Type B pancreatic cell (in vitro differentiated cells): ENCODE measurements around the gene PHKB. TPM values are rescaled to one million over a fixed set of nuclear protein-coding genes. Genes with fewer than 3 reads are reported as not detected.

Source experiments
- DNase-seq: peaks from one replicate; pipeline ENCODE4 v3.0.0; 2021; ENCODE audit warnings: mixed read lengths; ENCODE audit not compliant: unreplicated experiment; ENCODE audit errors: extremely low spot score
- H3K27ac Mint-ChIP-seq: 2 replicates; pipeline ENCODE4 v1.8.0; 2021; ENCODE audit warnings: mild to moderate bottlenecking, mixed read lengths
- H3K27me3 Mint-ChIP-seq: 2 replicates; pipeline ENCODE4 v1.8.0; 2021; ENCODE audit warnings: mixed read lengths
- H3K36me3 Mint-ChIP-seq: 2 replicates; pipeline ENCODE4 v1.8.0; 2021; ENCODE audit warnings: mixed read lengths
- H3K4me1 Mint-ChIP-seq: one replicate; pipeline ENCODE4 v1.8.0; 2021; ENCODE audit warnings: mixed read lengths; ENCODE audit not compliant: unreplicated experiment
- H3K4me3 Mint-ChIP-seq: 2 replicates; pipeline ENCODE4 v1.8.0; 2021; ENCODE audit warnings: mild to moderate bottlenecking, mixed read lengths
- H3K9me3 Mint-ChIP-seq: 2 replicates; pipeline ENCODE4 v1.8.0; 2021; ENCODE audit warnings: mixed read lengths
- total RNA-seq: library from RNA; stranded (reverse); gene quantifications from 2 replicates; pipeline ENCODE4 v1.2.1, GENCODE V29; 2021; ENCODE audit warnings: low replicate concordance
- TF ChIP-seq, protein P1 (sequence below): fragments of 200-600 bp; sonication (generic); conservative IDR thresholded peaks from 2 replicates; pipeline ENCODE4 v1.5.0; 2021; ENCODE audit warnings: antibody characterized with exemption, mild to moderate bottlenecking

The PHKB gene
- total RNA-seq, 1 donor from 2014 or later = 72.9 TPM

DNA sequence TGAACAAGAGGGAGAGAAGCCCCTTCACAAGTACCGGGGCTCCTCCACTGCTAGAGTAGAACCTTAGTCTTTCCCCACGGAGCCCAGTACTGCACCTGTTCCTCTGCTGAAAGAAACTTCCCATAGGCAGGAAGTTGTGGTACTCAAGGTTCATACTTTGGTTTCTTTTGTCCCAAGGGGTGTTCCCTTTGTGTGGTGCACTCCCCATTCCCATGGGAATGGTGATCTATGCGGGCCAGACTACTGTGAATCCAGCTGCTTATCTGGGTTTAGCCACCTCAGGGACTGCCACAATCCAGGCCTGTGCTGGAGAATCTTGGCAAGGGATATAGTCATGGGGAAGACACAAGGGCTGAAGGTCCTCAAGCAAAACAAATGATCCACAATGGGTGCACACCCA, 110.6 kb downstream of the PHKB start:
- H3K9me3 Mint-ChIP-seq = no peaks in the 10 kb centered on the region
- H3K4me3 Mint-ChIP-seq = no peak overlapping the region
- H3K27ac Mint-ChIP-seq = no peak overlapping the region

DNA sequence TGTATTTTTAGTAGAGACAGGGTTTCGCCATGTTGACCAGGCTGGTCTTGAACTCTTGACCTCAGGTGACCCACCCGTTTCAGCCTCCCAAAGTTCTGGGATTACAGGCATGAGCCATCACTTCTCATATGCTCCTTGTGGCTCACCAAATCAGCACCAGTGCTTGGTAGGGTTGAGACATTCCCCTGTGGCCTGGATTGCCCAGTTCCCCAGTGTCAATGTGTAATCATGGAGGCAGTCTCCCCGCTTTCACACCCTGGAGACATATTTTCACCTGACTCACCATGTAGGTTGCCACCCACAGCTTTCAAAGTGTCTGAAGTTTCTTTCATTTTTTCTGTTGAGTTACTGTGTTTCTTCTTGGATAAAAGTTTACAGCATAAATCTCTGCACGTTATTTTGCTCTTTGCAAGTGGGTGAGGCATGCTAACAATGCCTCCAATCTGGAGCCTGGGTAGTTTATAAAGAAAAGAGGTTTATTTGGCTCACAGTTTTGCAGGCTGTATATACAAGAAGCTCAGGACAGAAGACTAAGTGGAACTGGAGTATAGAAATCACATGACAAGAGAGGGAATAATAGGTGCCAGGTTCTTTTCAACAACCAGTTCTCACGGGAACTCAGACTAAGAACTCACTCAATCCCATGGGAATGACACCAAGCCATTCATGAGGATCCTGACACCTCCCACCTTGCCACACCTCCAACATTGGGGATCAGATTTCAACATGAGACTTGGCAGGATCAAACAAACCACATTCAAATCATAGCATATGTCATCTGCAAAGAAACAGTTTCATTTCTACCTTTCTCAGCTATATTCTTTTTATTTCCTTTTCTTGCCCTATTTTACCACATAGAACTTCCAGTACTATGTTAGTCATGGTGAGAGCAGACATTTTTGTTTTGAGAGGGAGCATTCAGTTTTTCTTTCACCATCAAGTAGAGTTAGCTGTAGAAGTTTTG, 113.2 kb downstream of the PHKB start:
- Mint-ChIP-seq H3K36me3 (peaks cover 12% of the 10 kb centered on the region), H3K27ac (no peak overlapping the region), H3K4me3 (no peak overlapping the region)

More for the DNA sequence above, 110.6 kb downstream of the PHKB start:
- Mint-ChIP-seq H3K4me1 (peaks cover 4% of the 10 kb centered on the region), H3K36me3 (peaks cover 16% of the 10 kb centered on the region), H3K27me3 (no peaks in the 10 kb centered on the region)
- TF ChIP-seq, protein P1, sequence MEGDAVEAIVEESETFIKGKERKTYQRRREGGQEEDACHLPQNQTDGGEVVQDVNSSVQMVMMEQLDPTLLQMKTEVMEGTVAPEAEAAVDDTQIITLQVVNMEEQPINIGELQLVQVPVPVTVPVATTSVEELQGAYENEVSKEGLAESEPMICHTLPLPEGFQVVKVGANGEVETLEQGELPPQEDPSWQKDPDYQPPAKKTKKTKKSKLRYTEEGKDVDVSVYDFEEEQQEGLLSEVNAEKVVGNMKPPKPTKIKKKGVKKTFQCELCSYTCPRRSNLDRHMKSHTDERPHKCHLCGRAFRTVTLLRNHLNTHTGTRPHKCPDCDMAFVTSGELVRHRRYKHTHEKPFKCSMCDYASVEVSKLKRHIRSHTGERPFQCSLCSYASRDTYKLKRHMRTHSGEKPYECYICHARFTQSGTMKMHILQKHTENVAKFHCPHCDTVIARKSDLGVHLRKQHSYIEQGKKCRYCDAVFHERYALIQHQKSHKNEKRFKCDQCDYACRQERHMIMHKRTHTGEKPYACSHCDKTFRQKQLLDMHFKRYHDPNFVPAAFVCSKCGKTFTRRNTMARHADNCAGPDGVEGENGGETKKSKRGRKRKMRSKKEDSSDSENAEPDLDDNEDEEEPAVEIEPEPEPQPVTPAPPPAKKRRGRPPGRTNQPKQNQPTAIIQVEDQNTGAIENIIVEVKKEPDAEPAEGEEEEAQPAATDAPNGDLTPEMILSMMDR = no peak
- DNase-seq = no peak

DNA sequence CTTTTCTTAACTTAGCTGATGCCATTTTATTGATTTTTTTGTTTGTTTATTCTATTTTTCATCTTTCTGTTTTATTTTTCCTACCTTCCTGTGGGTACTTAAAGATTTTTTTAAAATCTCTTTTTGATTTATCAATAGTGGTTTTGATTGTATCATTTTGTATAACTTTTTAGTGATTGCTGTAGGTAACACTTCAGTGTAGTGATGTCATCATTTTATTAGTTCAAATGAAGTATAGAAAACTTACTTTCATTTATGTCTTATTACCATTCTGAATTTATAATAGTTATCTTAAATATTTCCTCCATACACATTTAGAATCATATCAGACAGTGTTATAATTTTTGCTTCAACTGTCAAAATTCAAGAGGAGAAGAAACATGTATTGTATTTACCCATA, 115.9 kb downstream of the PHKB start:
- Mint-ChIP-seq H3K4me3 (no peak overlapping the region), H3K27ac (no peak overlapping the region), H3K36me3 (peaks cover 12% of the 10 kb centered on the region), H3K27me3 (no peaks in the 10 kb centered on the region), H3K9me3 (no peaks in the 10 kb centered on the region), H3K4me1 (peaks cover 4% of the 10 kb centered on the region)
- TF ChIP-seq, protein P1 = no peak
- no peak for DNase-seq

More for the DNA sequence above, 113.2 kb downstream of the PHKB start:
- TF ChIP-seq, protein P1 = no peak
- H3K27me3 Mint-ChIP-seq = no peaks in the 10 kb centered on the region
- no peaks in the 10 kb centered on the region for H3K9me3 Mint-ChIP-seq
- DNase-seq = no peak
- peaks cover 4% of the 10 kb centered on the region for H3K4me1 Mint-ChIP-seq

DNA sequence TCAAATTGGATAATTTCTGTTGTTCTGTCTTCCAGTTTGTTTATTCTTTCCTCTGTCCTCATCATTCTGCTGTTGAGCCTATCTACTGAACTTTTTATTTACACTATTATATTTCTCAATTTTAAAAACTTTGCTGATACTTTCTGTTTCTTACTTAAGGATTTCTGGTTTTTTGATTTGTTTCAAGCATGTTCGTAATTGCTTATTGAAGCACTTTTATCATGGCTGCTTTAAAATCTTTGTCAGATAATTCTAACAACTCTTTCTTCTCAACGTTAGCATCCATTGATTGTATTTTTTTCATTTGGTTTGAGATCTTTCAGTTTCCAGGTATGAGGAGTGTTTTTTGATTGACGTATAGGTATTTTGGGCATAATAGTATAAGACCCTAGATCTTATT, 116.9 kb downstream of the PHKB start:
- no peak for DNase-seq
- H3K27me3 Mint-ChIP-seq = no peaks in the 10 kb centered on the region
- H3K4me3 Mint-ChIP-seq = no peak overlapping the region
- no peak overlapping the region for H3K27ac Mint-ChIP-seq
- H3K36me3 Mint-ChIP-seq = peaks cover 9% of the 10 kb centered on the region
- H3K9me3 Mint-ChIP-seq = no peaks in the 10 kb centered on the region
- peaks cover 4% of the 10 kb centered on the region for H3K4me1 Mint-ChIP-seq
- TF ChIP-seq, protein P1 = no peak

DNA sequence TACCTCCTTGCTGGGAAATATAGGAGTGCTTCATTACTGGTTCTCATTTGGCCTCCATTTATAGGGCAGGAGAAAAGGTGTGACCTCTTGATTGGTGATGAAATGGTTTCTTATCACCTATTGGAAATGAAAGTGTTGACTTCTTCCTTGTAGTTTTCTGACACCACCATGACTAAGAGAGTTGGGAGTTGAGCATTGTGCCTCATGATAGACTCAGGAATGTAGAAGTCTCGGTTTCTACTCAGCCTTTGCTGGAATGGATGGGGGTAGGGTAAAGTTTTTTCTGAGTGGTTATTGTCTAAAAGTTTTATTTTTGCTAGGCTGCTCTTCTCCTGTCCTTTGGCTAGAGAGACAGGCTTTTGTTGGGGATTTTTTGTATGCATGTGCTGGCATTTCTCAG, 117.4 kb downstream of the PHKB start:
- Mint-ChIP-seq H3K36me3 (peaks cover 11% of the 10 kb centered on the region), H3K4me3 (no peak overlapping the region), H3K27ac (peak overlapping the region; percentile 27), H3K9me3 (no peaks in the 10 kb centered on the region), H3K4me1 (peaks cover 4% of the 10 kb centered on the region), H3K27me3 (no peaks in the 10 kb centered on the region)
- TF ChIP-seq, protein P1 = no peak
- no peak for DNase-seq
